Peyer's patch (tissue), 4 donors: ENCODE measurements around the gene C19orf47.

ENCODE experiments used
- CTCF ChIP-seq, 6 experiments: fragments of 450-650 bp in 4 of 6; fragments of 200-600 bp in 2 of 6; sonication (generic) in 1 of 6; IDR thresholded peaks; one replicate each; pipeline ENCODE4 v1.5.1; 2017 to 2019; ENCODE audit warnings: antibody characterized with exemption in 6 of 6, mild to moderate bottlenecking in 3 of 6, moderate library complexity in 1 of 6
- POLR2A ChIP-seq, 2 donors: fragments of 450-650 bp; IDR thresholded peaks; one replicate each; pipeline ENCODE4 v1.5.1; 2017; ENCODE audit warnings: antibody characterized with exemption in 2 of 2, mild to moderate bottlenecking in 2 of 2, moderate library complexity in 2 of 2

DNA sequence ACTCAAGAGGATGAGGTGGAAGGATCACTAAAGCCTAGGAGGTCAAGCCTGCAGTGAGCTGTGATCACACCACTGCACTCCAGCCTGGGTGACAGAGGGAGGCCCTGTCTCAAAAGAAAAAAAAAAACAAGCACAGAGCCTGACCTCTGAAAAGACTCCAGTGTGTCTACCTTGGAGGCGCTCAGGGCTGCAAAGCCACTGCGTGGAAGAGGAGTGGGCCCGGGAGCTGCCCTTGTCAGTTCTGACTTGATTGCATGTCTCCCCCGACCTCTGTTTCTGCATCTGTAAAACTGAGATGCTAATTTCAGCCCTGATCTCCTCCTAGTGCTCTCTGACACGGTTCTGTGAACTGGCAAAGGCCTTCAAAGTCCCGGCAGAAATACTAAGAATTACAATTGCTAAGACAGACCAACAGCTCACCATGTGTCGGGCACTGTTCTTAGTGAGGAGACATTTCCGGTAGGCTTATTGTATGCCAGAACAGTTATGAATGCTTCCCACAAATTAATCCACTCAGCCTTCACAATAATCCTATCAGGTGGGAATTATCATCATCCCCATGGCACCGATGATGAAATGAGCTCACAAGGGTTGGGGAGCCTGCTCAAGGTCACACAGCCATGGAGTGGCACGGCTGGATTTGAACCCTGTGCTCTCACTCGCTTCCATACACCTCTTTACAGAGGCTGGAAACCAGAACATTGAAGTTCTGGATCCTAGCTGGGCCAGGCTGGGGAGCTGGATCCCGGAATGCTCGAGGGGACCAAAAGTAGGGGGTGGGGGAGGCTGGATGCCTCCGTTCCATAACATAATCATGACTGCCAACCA is 66.6 kb downstream of the C19orf47 start:
- TF ChIP-seq CTCF (IDR thresholded peaks at IDR 0.05), result no peak
- no peak for TF ChIP-seq POLR2A (IDR thresholded peaks at IDR 0.05)
